Omental fat pad (tissue), 4 donors: ENCODE measurements around the gene UBE2V1. TPM values are rescaled to one million over a fixed set of nuclear protein-coding genes. Genes with fewer than 3 reads are reported as not detected.
"Not testable (repeated sequence)": the region's sequence is repeated elsewhere in the genome, so short reads cannot be mapped to it uniquely, and the experiment has no call there.

ENCODE experiments used
- ATAC-seq: fragments of 150-250 bp; one replicate; pipeline ENCODE4 v1.9.1; 2016; ENCODE audit warnings: mild to moderate bottlenecking, moderate library complexity; ENCODE audit not compliant: low FRiP score
- DNase-seq: peaks from one replicate; pipeline ENCODE4 v3.0.0-alpha.2; 2019; ENCODE audit warnings: low spot score
- CTCF ChIP-seq, 3 donors: fragments of 450-650 bp; IDR thresholded peaks; one replicate each; pipeline ENCODE4 v1.5.1; 2016 to 2017; ENCODE audit warnings: antibody characterized with exemption in 3 of 3, mild to moderate bottlenecking in 3 of 3, moderate library complexity in 2 of 3
- total RNA-seq, 4 donors: library from RNA; depleted of rRNA; stranded (reverse); fragments of >200 nt; gene quantifications; one replicate each; pipeline ENCODE4 v1.1.0, GENCODE V29; 2016

UBE2V1 gene
- total RNA-seq, 4 donors from 2014 or later: 63.2 to 100 (median 72.6) TPM

GRCh38 chr20:50107796-50108331, 5.1 kb downstream of the UBE2V1 start:
- DNase-seq (no peak), ATAC-seq (no peak)
- no peak for TF ChIP-seq CTCF (IDR thresholded peaks at IDR 0.05)

- ATAC-seq: no peak
- TF ChIP-seq CTCF (IDR thresholded peaks at IDR 0.05): no peak
- no peak for DNase-seq
These were observed 5.8 kb downstream of the UBE2V1 start for GRCh38 chr20:50107086-50107660.

GRCh38 chr20:50106669-50107068, 6.3 kb downstream of the UBE2V1 start:
- DNase-seq: not testable (repeated sequence)

GRCh38 chr20:50103464-50104107, 9.4 kb downstream of the UBE2V1 start:
- not testable (repeated sequence) for ATAC-seq, DNase-seq

More at GRCh38 chr20:50106669-50107068, 6.3 kb downstream of the UBE2V1 start:
- not testable (repeated sequence) for ATAC-seq

- DNase-seq, ATAC-seq: not testable (repeated sequence)
These were observed 10.4 kb downstream of the UBE2V1 start for GRCh38 chr20:50102551-50102950.

DNA sequence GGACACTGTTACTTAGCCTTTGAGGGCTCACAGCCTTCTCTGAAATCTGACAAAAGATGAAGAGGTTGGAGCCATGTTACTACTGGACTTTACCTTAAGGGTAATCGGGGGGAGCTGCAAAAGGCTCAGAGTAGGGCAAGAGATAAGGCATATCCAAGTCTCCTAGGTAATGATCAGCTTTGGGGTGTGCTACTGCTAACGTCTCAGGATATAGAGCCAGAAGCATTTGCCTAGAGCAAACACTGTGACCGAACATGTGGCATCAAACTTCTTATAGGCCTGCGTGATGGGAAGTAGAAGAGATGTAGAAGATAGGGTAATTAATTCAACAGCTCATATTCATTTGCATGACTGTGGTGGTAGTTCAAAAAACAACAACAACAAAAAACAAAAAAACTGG, 11.1 kb downstream of the UBE2V1 start:
- DNase-seq: no peak
- TF ChIP-seq CTCF (IDR thresholded peaks at IDR 0.05): no peak
- no peak for ATAC-seq

DNA sequence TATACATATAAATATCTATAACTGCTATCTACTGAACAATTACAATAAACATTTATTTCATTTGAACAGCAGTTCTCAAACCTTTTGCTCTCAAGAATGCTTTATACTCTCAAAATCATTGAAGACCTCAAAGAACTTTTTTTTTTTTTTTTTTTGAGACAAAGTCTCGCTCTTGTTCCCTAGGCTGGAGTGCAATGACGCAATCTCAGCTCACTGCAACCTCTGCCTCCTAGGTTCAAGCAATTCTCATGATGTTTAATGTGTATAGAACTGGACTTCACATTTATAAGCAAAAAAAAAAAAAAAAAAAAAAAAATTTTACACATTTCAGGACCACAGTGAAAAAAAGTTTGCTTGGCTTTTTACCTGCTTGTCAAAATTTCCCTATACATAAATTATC, 11.7 kb downstream of the UBE2V1 start:
- no peak for TF ChIP-seq CTCF (IDR thresholded peaks at IDR 0.05)
- ATAC-seq: no peak

GRCh38 chr20:50100552-50100951, 12.4 kb downstream of the UBE2V1 start:
- TF ChIP-seq CTCF (IDR thresholded peaks at IDR 0.05): no peak
- ATAC-seq: no peak
- DNase-seq: no peak

More for the DNA sequence above, 11.7 kb downstream of the UBE2V1 start:
- DNase-seq: no peak
